ENCODE results near the gene HADH.
"Not testable (repeated sequence)": the region's sequence is repeated elsewhere in the genome, so short reads cannot be mapped to it uniquely, and the experiment has no call there.

The HADH gene

GRCh38 chr4:107996949-107997788, 7.5 kb downstream of the HADH start:
- peak; percentile 18 for DNase-seq (ENCODE audit: low read depth)

GRCh38 chr4:107997794-107998193, 8.1 kb downstream of the HADH start:
- no peak for DNase-seq (ENCODE audit: low read depth)

GRCh38 chr4:107999932-108000539, 10.3 kb downstream of the HADH start:
- DNase-seq (ENCODE audit: low read depth) = no peak

DNA sequence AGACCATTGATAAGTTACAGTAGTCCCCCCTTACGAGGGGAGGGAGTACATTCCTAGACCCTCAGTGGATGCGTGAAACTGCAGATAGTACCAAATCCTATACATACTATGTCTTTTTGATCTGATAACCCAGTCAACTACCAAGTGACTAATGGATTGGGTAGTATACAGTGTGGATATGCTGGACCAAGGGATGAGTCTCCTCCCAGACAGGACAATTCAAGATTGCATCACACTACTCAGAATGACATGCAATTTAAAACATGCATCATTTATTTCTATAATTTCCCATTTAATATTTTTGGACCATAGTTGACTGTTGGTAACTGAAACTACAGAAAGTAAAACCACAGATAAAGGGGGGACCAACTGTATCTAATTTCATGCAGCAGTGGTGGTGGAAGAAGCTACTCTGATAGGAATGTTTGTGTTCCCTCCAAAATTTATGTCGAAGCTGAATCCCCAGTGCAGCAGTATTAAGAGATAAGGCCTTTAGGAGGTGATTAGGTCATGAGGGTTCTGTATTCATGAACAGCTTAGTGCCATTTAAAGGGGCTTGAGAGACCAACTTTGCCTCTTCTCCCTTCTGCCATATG, 11.9 kb downstream of the HADH start:
- DNase-seq (ENCODE audit: low read depth) = no peak

DNA sequence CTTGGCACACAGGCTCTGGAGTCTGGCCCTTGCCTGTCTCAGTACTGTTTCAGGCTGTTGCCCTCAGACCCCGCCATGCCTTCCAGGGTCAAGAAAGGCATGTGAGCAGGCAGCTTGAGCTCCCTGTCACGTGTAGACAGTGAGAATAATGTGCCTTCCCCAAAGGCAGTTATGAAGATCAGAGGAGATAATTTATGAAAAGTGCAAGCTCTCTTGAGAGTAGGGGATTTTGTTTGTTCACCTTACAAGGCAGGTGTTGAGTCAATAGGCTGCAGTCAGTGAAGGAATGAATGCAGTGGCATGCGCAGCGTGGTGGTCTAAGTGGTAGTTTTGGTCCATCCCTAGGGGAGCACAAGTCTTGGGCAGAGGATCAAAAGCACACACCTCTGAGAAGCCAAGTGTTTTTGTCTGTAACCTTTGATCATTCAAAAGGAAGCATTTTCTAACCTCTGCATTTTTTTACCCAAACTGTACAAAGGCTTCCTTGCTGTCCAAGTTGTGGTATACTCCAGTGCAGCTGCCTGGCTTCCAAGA, 14.4 kb downstream of the HADH start:
- no peak for DNase-seq (ENCODE audit: low read depth)

DNA sequence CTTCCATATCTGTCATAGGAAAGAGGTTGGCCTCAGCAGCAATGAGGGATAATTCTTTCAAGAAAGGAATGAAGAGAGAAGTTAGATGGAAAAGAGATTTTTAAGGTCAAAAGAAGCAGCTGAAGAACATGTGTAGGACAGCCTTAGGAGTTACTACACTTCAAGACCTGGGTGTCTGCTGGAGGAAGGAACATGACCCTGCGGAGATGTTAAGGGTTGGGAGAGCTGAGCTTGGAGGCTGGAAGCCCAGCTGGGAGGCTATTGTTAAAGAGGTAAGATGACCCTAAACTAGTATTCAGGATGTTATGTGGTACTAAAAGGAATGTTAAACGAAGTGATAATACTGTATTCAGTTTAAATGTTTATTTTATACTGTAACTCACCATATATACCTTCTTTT, 15.0 kb downstream of the HADH start:
- no peak for DNase-seq (ENCODE audit: low read depth)

DNA sequence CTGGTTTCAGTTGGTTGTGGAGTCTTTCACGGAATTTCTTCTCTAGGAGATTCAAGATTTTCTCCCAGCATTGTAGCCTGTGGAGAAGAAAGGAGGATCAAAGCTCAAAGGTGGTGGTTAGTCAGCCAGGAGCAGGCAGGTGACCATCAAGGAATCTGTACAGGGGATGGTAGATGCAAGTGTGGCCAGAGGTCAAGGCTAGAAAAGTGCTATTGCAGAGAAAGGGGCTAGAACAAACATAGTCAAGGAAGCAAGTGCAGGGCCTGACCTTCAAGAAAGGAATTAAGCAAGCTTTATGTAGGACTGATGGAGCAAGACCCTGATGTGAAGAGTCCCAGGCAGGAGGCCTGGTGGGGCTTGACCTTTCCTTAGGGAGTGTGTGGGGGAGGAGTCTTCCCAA, 16.1 kb downstream of the HADH start:
- DNase-seq (ENCODE audit: low read depth) = no peak

DNA sequence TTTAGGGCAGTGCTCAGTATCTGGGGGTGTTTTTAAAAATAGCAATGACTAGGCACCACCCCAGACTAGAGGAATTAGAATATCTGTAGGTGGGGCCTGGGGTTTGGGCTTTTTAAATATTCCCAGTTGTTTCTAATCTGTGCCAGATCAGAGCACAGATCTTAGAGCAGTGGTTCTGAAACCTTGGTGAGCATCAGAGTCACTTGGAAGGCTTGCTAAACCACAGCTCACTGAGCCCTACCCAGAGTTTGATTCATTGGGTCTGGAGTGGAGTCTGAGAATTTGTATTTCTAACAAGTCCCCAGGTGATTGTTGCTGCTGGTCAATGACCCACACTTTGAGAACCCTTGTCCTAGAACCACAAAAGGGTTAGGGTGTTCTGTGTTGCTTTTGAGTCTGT, 16.7 kb downstream of the HADH start:
- DNase-seq (ENCODE audit: low read depth) = no peak

- no peak for DNase-seq (ENCODE audit: low read depth)
Observed at GRCh38 chr4:108007984-108008383, 18.3 kb downstream of the HADH start.

- DNase-seq (ENCODE audit: low read depth) = no peak
Observed at GRCh38 chr4:108008721-108009120, 19.0 kb downstream of the HADH start.

- DNase-seq (ENCODE audit: low read depth) = peak; percentile 78
Observed at GRCh38 chr4:108010167-108010566, 20.5 kb downstream of the HADH start.

DNA sequence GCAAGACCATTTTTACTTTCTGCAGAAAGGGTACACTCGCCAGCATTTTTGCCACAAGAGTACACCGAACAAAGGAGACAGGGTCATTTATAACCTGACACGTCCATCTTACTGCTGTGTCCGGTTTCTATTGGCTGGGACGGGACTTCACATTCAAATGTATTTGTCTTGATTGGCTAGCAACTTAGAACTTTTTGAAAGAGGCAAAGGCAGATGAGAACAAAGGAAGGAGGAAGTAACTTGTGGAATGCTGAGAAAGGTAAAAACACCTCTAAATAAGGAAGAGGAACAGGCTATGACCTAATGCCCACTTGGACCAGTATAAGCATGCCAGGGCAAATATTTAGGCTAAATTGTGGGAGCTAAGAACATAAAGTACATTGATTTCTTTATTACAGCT, 22.7 kb downstream of the HADH start:
- not testable (repeated sequence) for DNase-seq (ENCODE audit: low read depth)

DNA sequence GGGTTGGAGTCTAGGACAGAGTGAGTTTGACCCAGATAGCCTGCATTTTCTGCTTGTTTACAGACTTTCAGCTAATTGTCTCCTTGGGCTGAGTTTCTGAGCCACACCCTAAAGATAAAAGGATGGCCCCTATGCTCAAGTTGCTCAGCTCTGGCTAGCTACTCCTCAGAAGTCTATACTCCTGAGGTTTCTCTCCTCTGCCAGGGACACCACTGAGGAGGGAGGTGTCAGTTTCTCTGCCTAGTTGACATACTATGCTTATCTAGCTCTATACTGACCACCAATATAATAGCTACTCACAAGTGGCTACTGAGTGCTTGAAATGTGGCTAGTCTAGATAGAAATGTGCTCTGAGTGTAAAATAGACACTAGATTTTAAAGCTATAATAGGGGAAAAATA, 23.6 kb downstream of the HADH start:
- no peak for DNase-seq (ENCODE audit: low read depth)

- no peak for DNase-seq (ENCODE audit: low read depth)
Observed at GRCh38 chr4:108013955-108014354, 24.3 kb downstream of the HADH start.

DNA sequence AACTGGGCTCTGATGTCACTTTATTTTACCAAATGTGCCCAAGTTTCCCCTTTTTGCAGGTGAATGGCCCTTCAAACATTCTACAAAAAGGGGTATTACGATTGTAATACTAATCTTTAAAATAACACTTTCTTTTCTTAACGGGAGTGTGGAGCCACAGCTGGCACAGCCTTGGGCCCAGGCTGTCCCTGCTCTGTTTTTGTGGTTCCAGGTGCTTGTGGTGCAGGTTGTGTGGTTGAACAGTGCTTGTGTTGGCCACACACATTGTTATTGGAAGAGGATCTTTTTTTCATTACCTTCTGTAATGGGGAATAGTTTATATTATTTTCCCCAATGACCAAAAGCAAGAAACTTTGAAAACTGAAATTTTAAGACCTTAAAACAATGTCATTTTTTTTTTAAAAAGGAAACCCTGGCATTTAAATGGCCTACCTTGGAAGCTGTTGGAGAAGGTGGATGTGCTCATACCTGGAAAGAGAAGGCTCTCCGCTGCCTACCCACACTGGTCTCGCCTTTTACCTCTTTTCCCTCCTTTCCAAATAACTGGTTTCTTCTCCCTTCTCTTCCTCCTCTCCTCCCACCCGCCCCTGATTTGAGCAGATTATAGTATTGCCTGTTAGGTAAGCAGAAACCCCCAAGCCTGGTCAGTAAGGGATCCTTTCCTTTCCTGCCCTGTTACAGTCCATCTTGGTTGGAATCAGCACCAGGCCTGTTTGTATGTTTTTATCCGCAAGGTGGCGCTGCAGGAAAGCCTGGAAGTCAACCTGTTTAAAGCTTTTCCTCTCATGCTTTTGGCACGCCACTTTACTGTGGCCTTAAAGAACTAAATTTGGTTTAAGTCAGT, 28.6 kb downstream of the HADH start:
- peak; percentile 49 for DNase-seq (ENCODE audit: low read depth)

- DNase-seq (ENCODE audit: low read depth) = no peak
Observed at GRCh38 chr4:108018884-108019187, 29.1 kb downstream of the HADH start.

DNA sequence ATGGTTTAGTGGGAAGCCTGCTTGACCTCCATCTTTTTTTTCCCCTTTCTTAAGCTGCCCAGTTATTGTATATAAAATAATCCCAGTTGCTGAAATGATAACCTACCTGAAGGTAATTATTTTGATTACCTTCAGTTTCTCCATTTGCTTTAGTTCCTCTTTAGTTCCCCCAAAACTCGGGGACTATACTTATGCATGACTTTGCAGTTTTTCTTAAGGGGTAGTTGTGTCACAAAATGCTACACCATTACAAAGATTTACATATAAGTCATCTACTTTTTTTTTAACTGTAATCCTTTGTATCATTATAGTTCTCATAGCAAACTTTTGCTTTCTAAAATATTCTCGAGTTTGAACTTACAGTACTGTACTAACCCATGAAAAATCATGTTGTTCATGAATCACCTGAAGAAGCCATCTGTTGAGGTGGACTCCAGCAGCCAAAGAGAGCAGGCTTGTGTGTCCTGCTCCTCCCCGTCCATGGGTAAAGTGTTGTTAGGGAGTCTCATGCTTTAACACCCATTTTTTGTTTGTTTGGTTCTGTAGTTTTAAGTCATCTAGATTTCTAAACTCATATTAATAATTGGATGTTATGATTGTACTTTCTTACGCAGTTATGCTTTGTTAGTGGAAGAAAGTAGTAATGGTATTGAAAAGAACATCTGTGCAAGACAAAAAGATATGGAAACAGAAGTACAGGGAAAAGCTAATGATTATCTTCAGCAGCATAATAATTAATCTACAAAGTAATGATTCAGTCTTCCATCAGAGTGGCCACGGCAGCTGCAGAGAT, 34.6 kb downstream of the HADH start:
- DNase-seq (ENCODE audit: low read depth) = no peak

GRCh38 chr4:108024878-108025165, 35.1 kb downstream of the HADH start:
- no peak for DNase-seq (ENCODE audit: low read depth)

DNA sequence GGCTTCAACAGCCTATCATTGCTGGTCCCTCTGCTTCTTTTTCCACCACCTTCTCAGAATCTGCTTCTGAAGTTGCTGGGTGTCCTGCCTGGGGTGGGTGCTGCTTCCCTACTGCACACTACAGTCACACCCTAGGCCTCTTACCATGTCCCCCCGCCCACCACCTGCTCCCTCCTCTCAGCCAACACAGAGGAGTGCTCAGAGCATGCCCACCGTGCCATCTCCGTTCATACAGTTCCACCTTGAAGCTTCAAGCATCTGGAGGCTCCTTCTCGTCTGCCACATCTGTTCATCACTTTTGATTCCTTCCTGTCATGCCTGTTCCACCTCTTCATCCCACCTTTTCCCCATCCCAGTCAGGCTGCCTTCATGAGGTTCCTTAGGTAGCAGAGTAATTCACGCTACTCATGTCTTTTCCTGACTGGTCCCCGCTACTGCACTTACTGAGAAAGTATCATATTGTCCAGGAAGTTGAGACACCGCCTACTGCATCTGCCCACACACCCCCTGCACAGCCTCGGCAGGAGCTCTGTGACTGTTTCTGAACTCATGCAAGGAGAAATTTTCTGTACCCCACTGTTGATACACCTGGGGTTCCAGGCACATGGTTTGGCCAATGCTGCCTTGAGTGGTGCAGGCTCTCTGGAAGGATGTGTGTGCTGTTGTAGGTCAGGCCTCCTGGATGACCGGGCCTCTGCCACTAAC, 39.5 kb downstream of the HADH start:
- DNase-seq (ENCODE audit: low read depth) = no peak

- no peak for DNase-seq (ENCODE audit: low read depth)
Observed at GRCh38 chr4:108029731-108030130, 40.0 kb downstream of the HADH start.

DNA sequence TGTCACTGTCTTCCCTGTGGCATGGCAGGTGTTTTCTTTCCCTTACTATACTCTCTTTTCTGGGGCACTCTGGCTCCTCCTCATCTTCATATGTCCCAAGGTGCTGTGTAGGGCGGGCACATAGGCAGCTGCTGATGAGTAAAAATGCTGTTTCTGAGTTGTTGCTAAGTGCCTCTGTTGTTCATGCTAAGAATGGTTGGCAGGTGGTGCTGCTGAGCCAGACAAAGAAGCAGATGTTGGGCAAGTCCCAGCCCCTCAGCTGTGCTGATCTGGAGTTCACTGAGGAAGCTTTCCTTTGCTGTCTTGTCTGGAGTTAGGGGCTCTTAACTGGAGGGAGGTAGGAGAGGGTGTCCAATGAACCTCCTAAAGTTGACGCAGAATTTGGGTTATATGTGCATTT, 40.6 kb downstream of the HADH start:
- peak; percentile 42 for DNase-seq (ENCODE audit: low read depth)

All from non-pigmented ciliary epithelial cell (primary cell).